ENCODE data around the gene MCC.
"Not testable (repeated sequence)": the region's sequence is repeated elsewhere in the genome, so short reads cannot be mapped to it uniquely, and the experiment has no call there.

MCC gene

DNA sequence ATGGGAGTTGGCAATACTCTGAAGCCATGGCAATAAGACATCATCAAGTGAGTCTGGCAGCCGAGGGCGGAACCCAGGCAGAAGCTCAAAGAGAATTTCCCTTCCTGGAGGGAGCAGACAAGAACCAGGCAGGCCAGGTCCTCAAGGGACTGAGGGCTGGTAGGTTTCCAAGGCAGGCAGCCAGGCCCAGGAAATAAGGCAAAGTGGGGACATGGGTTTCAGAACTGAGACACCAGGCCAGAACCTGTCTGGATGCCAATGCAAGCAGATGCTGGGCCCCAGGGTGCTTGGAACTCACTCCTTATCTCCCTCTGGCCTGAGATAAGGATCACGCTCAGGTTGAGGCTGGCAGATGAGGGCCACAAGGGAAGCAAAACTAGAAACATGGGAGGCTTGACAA lies 62.3 kb downstream of the MCC start:
- no peak for DNase-seq (ENCODE audit: low read depth)

DNA sequence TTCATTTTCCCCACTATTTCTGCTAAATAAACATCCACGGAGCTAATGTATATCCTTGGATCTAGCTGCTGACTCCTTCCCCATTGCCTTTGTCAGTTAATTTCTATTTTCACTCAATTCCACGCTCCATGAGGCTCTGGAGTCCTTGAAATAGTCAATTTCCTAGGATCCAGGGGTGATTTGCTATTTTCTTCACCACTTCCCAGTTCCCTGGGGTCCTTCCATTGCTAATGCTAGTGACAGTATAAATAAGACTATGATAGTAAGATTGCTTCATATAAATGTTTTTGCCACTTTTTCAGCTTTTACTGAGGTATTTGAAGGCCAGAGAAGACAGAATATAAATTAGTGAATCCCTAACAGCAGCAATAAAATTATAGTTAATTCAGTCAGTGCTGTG lies 66.6 kb downstream of the MCC start:
- DNase-seq (ENCODE audit: low read depth), result no peak

DNA sequence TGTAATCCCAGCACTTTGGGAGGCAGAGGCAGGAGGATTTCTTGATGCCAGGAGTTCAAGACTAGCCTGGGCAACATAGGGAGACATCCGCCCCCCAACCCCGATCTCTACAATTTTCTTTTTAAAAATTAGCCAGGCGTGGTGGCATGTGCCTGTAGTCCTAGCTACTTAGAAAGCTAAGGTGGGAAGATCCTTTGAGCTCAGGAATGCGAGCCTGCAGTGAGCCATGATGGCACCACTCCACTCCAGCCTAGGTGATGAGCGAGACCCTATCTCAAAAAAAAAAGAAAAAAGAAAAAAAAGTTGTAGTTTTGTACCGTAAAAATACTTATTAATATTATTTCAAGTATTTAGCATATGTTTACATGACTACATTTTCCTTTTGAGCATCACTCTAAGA lies 82.7 kb downstream of the MCC start:
- DNase-seq (ENCODE audit: low read depth), result no peak

DNA sequence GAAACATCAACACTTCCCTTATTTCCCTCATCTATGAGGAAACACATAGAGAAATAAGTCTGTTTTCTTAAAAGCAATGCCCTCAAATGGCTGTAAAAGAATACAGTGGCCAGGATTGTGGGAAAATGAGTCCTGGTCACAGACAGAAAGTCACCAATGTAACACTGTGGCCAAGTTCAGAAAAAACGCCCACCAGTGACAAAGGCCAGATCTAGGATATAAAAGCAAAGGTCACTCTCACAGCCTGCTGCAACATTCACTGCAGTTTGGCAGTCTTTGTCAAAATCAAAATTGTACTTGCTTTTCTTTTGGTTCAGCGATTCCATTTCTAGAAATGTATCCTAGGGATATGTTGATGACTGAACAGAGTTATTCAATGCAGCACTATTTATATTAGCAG lies 84.0 kb downstream of the MCC start:
- no peak for DNase-seq (ENCODE audit: low read depth)

DNA sequence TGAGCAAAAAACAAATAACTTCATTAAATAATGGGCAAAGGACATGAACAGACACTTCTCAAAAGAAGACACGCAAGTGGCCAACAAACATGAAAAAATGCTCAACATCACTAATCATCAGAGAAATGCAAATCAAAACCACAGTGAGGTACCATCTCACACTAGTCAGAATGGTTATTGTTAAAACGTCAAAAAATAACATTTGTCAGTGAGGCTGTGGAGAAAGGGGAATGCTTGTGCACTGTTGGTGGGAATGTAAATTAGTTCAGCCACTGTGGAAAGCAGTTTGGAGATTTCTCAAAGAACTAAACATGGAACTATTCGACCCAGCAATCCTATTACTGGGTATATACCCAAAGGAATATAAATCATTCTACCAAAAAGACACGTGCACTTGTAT lies 90.3 kb downstream of the MCC start:
- not testable (repeated sequence) for DNase-seq (ENCODE audit: low read depth)

DNA sequence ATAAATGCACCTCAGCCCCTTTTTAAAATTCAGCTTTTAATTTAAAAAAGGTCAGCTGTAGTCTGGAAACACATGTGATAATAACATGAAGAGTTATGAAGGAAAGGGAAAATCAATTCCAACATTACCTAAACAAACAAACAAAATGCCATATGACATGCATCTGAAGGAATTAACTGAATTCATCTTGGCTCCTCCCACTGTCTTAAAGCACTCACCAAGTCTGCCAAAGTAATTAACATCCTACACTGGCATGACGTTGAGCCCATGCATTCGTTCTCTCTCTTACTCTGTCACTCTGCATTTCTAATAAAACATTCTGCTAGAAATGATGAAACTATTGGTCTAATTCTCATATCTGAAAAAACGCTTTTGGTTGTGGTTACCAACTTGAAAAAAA lies 91.2 kb downstream of the MCC start:
- DNase-seq (ENCODE audit: low read depth), result no peak

DNA sequence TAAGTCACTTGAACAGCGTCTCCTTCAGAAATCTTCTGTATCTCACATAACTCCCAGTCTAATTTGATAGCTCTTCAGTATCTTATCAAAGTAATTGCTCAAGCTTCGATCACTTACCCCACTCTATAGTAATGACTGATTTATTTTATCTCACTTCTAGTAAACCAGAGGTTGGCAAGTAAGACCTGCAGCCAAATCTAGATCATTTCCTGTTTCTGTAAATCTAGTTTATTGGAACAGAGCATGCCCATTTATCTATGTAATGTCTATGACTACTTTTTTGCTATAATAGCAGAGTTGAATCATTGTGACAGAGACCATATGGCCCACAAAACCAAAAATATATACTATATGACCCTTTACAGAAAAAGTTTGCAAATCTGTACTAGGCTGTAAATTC lies 93.6 kb downstream of the MCC start:
- DNase-seq (ENCODE audit: low read depth), result no peak

DNA sequence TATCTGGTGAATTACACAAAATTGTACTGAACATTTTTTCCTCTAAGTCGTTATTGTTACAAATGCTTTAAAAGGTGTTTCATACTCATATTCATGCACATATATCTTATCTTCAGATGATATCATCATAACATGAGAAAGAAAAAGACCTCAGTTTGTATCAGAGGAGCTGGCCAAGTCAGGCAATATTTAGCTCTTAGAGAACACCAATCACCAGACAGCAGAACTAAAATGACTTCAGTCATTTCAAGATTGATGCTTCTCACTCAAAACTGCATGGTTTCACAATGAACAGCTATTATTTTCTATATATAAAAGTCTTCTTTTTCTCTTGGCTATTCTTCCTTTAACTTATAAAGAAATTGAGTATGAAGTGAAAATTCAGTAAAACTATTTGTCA lies 98.0 kb downstream of the MCC start:
- no peak for DNase-seq (ENCODE audit: low read depth)

DNA sequence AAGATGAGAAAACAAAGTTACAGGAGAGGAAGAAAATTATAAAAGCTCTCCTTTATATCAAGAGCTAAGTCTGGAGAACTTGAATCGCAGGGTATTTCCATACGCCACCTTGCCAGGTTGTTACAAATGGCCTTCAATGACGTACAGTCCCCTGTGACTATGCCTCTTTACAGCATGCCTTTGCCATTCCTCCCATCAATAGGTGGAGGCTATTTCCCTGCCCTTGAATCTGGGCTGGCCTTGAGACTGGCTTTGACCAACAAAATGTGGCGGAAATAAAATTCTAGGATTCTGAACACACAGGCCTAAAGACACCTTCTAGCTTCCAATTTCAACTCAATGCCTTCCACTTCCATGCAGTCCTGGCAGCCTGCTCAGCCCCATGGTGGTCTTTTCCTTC lies 99.1 kb downstream of the MCC start:
- no peak for DNase-seq (ENCODE audit: low read depth)

DNA sequence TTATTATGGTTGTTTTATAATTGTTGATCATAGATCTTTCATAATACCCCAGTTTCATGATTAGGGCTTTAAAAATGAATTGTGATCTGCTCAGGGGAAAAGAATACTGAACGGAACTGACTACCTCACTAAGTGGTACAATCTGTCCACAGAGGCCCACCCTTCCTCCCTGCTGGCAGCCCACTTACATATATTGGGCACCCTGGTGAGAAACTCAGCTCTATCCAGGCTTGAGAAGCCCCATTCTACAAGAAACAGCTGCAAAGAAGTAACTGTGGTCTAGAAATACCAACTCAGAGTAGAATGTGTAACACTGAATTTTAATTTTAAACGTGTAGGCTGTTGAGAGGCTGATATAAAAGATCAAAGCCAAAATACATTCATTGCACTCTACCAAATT lies 100.4 kb downstream of the MCC start:
- no peak for DNase-seq (ENCODE audit: low read depth)

DNA sequence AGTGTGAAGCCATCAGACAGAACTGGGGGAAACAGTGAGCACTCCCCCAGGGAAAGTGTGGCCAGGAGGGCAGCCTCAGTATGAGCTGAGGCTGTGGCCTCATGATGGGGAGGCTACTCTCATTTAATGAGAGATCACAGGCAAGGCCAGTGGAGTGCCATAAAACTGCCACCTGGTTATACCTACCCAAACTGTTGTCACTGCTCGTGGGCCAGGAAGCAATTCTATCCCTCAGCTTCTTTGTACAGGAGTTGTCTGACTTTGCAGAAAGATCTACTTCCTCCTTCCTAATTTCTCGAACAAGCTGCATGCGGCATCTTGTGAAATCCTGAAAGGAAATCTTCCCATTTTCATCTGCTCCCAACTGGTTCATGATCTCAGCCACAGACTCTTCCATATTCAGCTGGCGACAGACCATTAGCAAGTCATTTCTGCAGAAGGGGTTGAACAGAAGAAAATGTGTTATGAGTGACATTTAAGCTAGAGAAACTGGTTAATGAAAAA lies 103.4 kb downstream of the MCC start:
- no peak for DNase-seq (ENCODE audit: low read depth)

DNA sequence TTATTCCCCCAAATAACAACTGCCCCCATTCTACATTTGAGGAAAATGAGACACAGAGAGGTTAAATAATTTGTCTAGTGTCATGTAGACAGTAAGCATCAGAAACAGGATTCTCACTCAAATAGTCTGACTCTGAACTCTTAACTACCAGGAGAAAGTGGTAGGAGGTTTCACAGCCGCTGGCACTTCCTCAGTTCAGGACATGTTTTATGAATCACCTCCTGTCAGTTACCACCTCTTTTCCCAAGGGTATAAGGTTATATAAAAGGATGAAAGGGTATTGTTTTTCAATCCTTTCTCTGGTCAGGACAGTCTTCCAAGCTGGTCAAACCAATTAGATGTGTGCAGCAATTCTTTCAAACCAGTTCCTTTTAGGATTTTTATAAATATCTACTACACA lies 105.5 kb downstream of the MCC start:
- DNase-seq (ENCODE audit: low read depth), result no peak

DNA sequence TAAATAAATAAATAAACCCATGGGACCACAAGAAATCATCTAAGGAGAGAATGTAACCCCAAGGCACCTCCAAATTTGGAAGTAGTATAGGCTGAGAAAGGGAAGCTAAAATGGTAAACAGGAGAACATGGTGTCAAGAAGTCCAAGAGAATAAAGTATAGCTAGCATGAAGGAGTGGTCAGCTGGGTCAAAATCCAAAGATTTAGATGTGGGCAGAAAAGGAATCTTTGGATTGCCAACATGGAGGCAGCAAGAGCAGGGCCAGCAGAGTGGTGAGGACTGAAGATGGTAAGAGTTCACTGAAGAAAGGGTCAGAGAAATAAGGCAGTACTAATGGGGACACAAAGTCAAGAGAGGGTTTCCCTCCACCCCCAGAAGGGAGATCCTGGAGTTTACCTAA lies 106.5 kb downstream of the MCC start:
- DNase-seq (ENCODE audit: low read depth), result no peak

DNA sequence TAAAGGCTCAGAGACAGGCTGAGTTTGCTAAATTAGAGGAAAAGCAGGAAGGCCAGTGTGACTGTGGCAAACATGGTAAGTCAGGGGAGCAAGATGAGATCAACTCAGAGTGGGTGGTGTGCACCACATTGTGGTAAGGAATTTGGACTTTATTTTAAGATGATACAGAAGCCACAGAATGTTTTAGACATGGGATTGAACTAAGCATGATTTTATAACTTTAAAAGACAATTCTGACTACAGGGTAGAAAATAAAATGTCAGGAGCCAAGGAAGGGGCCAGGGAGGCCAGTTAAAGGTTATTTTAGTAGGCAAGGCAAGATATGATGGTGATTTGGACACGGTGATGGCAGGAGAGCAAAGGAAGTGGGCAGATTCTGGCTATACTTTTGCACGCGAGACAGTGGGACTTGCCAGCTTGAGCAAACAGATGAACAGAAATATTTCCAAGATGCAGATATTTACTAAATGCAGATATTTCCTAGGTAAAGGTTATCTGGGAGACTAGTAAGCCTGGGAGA lies 107.4 kb downstream of the MCC start:
- no peak for DNase-seq (ENCODE audit: low read depth)

DNA sequence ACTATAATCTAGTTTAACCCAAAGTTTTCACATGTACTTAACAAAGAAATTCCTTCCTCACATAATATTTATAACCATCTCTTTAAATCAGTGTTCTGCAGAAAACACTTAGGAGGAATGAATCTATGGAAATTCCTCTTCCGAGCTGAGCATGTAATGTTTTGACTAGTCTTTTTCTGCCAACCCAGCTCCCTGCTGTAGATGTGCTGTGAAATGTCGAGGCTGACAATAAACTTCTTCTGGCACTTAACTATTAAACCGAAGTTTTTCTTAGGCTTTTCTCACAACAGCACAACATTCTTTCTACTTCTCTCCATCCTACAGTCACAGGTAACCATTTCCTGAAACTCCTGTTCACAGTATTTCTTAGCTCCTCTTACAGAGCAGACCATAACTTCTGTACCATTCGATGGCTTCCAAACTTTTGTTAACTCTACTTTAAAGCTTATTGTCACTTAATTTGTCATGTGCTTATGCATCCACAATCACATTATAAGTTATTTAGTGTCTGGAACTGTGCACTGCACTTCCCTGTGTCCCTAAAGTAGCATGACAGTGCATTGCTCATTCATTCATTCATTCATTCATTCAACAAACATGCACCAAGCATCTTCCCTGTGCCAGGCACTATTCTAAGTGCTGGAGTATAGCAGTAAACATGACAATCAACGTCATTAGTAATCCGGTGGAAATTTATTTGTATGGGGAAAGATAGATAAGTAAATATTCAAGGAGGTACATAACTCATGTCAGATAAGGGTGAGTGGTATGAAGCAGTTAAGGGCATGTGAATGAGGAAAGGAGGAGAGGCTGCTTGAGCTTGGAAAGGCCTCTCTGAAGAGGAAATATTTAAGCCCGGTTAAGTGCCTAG lies 108.1 kb downstream of the MCC start:
- DNase-seq (ENCODE audit: low read depth), result no peak

DNA sequence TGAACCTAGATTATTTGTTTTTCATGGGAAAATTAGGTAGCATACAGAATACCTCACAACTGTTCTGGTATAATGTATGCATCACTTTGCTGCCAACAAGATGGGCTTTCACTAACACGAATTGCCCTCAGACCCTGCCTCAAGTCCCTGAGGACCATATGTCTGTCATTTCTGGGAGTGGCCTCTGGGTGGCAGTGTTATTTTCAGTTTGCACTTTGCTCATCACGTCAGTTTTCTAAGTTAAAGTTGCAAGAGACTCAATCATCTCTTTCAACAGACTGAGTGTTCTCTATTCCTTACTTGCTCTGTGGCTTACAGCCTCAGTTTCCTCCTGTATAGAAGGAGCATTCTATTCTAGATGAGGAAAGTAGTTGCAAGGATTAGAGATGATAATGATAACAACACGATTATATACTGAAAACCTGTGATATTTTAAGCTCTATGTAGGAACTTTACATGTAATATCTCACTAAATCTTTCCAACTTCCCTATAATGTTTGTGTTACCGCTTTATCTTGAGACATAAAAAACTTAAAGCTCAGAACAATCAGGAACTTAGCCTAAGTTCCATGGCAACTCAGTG lies 109.2 kb downstream of the MCC start:
- peak; percentile 39 for DNase-seq (ENCODE audit: low read depth)

DNA sequence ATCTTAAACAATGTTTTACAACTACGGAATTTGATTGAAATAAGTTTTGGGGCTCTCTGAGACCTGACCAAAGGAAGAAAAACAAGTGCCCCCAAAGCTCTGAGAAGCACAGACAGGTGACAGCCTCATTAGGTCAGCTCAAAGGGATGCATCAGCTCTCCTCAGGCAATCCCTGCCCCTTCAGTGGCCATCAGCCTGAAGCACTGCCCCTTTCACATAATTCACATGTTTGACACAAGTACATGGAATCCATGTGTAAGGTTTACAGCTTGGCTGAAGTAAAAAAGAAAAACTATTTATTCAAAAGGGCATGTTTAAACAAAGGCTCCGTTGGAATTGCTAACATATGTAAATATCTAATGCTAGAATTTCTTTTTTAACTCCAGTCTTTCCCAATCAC lies 109.7 kb downstream of the MCC start:
- no peak for DNase-seq (ENCODE audit: low read depth)

DNA sequence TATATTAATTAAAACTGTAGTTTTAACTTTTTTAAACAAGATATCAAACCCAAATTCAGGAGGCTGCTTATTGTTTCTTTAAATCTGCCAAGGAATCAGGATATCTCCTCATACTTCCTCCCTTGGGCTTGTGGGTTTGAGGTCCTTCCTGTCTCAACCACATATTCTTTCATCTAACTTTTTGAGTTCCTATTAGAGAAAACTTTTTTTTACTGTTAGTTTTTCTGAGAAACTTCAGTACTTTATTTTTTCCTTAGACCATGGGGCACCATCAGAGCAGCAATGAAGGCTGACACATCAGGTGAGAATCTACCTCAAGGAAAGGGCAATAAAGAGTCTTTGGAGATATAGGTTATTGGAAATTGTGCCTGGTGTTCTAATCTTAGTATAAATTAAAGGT lies 110.2 kb downstream of the MCC start:
- no peak for DNase-seq (ENCODE audit: low read depth)

DNA sequence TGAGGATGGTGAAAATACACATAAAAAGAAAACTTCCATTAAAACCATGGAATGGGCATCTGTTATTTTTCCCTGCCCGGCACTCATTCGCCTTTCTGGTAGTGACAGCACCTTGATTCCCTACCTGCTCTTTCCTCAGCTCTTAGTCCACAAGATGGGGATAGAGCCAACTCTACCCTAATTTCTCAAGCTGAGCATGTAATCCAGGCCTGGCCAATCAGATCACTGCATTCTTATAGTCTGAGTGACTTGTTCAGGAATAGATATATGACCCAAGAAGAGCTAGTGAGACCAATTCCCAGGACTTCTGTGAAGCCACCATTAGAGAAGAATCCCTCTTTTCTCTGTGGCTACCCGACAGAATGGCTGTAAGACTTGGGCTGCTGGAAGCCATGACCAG lies 111.6 kb downstream of the MCC start:
- no peak for DNase-seq (ENCODE audit: low read depth)

DNA sequence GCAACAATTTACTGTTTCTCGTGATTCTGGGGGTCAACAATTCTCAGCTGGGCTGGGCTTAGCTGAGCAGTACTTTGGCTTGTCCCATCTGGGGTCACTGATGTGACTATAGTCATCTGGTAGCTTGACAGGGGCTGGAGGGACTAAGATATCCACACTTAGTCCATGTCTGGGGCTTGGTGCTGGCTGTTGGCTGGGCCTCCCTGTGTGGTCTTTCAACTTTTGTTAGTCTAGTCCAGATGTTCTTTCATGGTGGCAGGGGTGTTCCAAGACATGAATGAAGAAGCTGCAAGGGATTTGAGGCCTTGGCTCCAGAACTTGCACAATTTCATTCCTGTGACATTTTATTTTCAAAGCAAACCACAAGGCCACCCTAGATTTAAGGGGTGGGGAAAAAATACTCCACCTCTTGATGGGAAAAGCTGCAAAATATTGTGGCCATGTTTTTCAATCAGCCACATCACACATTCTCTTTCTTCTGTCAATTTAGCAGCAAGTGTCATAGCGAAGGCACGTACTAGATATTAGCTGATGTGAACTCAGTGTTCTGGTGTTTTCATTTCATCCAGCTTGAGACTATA lies 112.7 kb downstream of the MCC start:
- DNase-seq (ENCODE audit: low read depth), result no peak

DNA sequence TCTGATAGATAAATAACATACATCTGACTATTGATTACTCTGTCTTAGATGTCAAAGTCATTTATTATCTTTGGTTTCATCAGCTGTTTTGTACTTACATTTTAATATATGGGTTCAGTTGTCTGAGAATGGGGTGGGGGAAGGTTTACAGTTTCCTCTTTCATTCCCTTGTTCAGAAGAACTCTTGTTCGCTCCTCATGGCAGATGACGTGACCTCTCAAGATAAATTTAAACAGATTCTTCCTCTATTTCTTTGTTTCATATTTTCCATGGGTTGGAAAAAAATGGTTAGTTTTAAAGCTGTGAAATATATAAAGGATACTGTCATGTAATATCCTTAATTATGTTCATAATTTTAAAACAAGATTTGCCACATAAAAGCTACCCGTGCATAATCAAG lies 114.8 kb downstream of the MCC start:
- no peak for DNase-seq (ENCODE audit: low read depth)

DNA sequence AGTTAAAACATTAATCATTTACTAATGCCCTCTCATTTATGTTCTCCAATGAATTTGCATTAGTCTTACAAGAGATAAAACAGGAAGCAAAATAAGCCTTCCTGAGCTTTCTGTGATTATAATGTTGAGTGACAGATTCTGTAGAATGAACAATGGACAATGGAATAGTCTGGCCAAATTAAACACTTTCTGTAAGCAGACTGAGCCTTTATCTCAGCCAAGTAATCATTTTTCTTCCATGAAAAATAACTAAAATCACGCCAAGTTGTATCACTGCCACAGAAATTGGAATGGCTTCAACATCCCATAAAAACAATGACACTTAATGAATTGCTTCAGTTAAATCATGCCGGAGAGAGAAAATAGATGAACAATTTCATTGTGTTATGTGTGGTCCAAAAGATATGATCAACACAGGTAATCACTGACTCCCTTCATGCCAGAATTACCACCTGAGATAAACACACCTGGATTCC lies 116.5 kb downstream of the MCC start:
- no peak for DNase-seq (ENCODE audit: low read depth)

DNA sequence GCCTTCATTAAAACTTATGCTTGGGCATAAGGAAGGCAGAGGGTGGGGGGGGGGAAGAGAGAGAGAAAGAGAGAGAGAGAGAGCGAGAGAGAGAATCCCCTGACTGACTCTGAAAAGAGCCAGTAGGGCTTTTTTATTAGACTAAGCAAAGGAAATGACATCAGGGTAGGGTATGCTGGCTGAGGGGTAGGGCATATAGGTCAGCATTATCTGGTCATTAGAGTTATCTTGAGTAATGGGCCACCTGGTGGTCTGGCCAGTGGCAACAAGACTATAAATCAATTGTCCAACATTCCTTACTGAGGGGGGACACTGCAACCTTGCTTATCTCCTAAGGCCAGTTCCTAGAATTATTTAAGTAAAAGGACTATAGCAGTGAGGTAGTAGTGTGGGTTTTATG lies 120.7 kb downstream of the MCC start:
- DNase-seq (ENCODE audit: low read depth), result no peak
